Tibial nerve (tissue), 4 donors: Measurements from ENCODE around the gene AUTS2. TPM values are rescaled to one million over a fixed set of nuclear protein-coding genes. Genes with fewer than 3 reads are reported as not detected.

Source experiments
- DNase-seq, 2 donors: peaks; one replicate each; pipeline ENCODE4 v3.0.0-alpha.2; 2019; ENCODE audit warnings: low spot score in 2 of 2
- H3K27ac ChIP-seq, 4 donors: fragments of 200-600 bp; sonication (generic) in 3 of 4; one replicate each; pipeline ENCODE4 v1.5.1; 2017 to 2019; ENCODE audit warnings: mild to moderate bottlenecking in 1 of 4
- H3K27me3 ChIP-seq, 2 donors: fragments of 200-600 bp; sonication (generic) in 1 of 2; one replicate each; pipeline versions ENCODE4 v1.5.1 to v1.6.0; 2017 to 2019
- H3K36me3 ChIP-seq, 3 donors: fragments of 200-600 bp; sonication (generic); one replicate each; pipeline ENCODE4 v1.5.1; 2018 to 2019
- H3K4me1 ChIP-seq, 4 donors: fragments of 200-600 bp; sonication (generic) in 3 of 4; one replicate each; pipeline ENCODE4 v1.5.1; 2017 to 2019
- H3K4me3 ChIP-seq, 4 donors: fragments of 200-600 bp; sonication (generic) in 3 of 4; one replicate each; pipeline ENCODE4 v1.5.1; 2017 to 2019; ENCODE audit warnings: mild to moderate bottlenecking in 1 of 4, moderate library complexity in 1 of 4
- H3K9me3 ChIP-seq, 4 donors: fragments of 200-600 bp; sonication (generic) in 3 of 4; one replicate each; pipeline ENCODE4 v1.5.1; 2017 to 2019
- CTCF ChIP-seq, 5 experiments: fragments of 200-600 bp in 3 of 5; fragments of 450-650 bp in 2 of 5; sonication (generic) in 3 of 5; IDR thresholded peaks; one replicate each; pipeline ENCODE4 v1.5.1; 2016 to 2019; ENCODE audit warnings: antibody characterized with exemption in 5 of 5, mild to moderate bottlenecking in 3 of 5, moderate library complexity in 2 of 5
- EP300 ChIP-seq, 2 donors: sonication (generic); formaldehyde crosslinking; IDR thresholded peaks; one replicate each; pipeline ENCODE4 v1.6.1; 2017; ENCODE audit warnings: antibody characterized with exemption in 2 of 2, mild to moderate bottlenecking in 1 of 2
- POLR2A ChIP-seq, 2 donors: fragments of 450-650 bp; IDR thresholded peaks; one replicate each; pipeline ENCODE4 v1.6.1; 2017; ENCODE audit warnings: antibody characterized with exemption in 2 of 2, mild to moderate bottlenecking in 2 of 2, moderate library complexity in 2 of 2
- WGBS, 2 donors: methylation state at CpG; one replicate each; pipeline ENCODE4 v1.1.5; 2018; 5-methylcytosine and 5-hydroxymethylcytosine counted together
- total RNA-seq, 4 donors: library from RNA; depleted of rRNA; stranded (reverse); fragments of >200 nt; gene quantifications; one replicate each; pipeline ENCODE4 v1.1.0, GENCODE V29; 2016

Gene AUTS2
- total RNA-seq, 4 donors from 2014 or later: 56.6 to 87.9 (median 71.6) TPM

DNA sequence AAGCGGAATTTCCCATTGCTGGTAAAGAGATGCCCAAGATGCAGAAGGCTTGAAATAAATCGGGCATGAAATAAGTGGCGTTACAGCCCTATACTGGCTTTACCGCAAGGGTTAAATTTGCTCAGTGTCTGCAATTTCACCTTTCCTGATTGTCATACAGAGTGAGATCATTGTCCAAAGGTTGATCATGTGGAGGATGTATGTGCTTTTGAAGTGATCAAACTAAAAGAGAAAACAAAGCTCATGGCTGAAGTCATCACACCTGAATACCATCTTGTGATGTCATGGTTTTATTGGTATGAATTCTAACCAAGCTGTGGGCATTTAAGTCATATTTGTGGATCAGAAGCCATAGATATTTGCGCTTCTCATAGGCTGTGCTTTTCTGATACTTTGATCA, 635.5 kb downstream of the AUTS2 start:
- H3K36me3 ChIP-seq: no peaks in the 10 kb centered on the region
- no peaks in the 10 kb centered on the region for H3K27me3 ChIP-seq
- no peak for TF ChIP-seq CTCF (IDR thresholded peaks at IDR 0.05)
- TF ChIP-seq POLR2A (IDR thresholded peaks at IDR 0.05): no peak
- TF ChIP-seq EP300 (IDR thresholded peaks at IDR 0.05): no peak
- WGBS, 2 donors: 97 to 99% methylated on average over 5 of the region's 5 CpGs
- no peak overlapping the region for H3K4me3 ChIP-seq
- peaks cover 0 to 14% (median 0%) of the 10 kb centered on the region in 4 donors for H3K4me1 ChIP-seq
- H3K27ac ChIP-seq: no peak overlapping the region
- no peak for DNase-seq
- peaks cover 0 to 20% (median 6%) of the 10 kb centered on the region in 4 donors for H3K9me3 ChIP-seq

DNA sequence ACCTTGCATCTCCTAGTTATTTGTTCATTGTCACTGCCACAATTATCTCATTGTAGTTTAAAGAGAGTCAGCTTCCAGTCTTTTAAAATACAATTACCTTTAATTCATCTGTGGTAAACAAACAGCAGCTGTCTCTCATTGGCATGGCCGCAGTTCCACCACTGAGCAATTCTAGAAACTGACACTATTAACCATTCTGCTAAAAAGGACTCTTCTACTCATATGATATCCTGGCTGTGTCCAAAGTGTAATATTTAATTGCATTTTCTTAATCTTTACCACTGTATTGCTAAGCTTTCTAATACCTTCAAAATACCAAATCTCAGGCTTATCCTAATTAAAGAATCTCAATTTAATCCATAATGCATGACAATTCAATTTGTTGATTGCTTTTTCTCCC, 639.0 kb downstream of the AUTS2 start:
- TF ChIP-seq EP300 (IDR thresholded peaks at IDR 0.05): no peak
- no peak for TF ChIP-seq POLR2A (IDR thresholded peaks at IDR 0.05)
- no peak for TF ChIP-seq CTCF (IDR thresholded peaks at IDR 0.05)
- 61 to 87% methylated on average over 1 of the region's 1 CpG for WGBS, 2 donors

DNA sequence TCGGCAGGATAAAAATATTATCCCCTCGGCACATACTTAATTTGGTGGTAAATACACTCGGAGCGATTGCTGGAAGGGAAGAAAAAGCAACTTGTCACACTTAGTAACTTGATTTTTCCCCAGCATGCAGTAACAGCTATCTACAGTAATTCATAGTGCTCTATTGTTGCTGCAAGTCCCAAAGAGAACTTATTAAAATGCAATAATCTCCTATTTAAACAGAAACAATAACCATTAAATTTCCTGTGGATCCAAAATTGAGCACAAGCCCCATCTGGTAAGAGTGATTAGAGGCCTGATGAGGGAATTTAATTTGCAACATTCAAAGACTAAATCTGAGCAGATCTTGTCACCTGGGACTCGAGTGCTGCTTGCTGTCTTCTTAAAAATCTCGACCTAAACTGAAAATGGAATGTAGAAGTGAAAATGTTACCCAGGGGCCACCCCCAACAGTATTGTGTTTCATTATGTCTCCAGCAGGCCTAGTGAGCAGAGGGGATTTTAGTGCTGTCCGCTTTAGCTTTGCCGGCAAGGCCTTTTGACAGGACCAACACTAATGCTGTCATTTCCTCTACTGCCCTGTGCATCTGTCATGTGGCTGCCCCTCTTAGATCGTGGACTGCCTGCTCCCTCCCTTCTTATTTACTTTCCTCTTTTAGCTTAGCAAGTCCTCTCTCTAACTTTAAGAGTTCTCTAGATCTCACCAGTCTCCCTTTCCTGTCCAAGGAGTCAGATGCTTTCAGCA, 639.7 kb downstream of the AUTS2 start:
- no peaks in the 10 kb centered on the region for H3K9me3 ChIP-seq
- no peak for DNase-seq
- WGBS, 2 donors: 37 to 44% methylated on average over 9 of the region's 9 CpGs
- H3K4me1 ChIP-seq: peaks cover 0 to 33% (median 0%) of the 10 kb centered on the region in 4 donors
- H3K36me3 ChIP-seq: no peaks in the 10 kb centered on the region
- H3K27ac ChIP-seq: no peak overlapping the region
- H3K27me3 ChIP-seq: no peaks in the 10 kb centered on the region
- no peak for TF ChIP-seq EP300 (IDR thresholded peaks at IDR 0.05)
- no peak for TF ChIP-seq CTCF (IDR thresholded peaks at IDR 0.05)
- TF ChIP-seq POLR2A (IDR thresholded peaks at IDR 0.05): no peak
- no peak overlapping the region for H3K4me3 ChIP-seq

More for the DNA sequence above, 639.0 kb downstream of the AUTS2 start:
- peaks cover 0 to 25% (median 0%) of the 10 kb centered on the region in 4 donors for H3K4me1 ChIP-seq
- no peaks in the 10 kb centered on the region for H3K27me3 ChIP-seq
- no peak for DNase-seq
- no peak overlapping the region for H3K4me3 ChIP-seq
- no peak overlapping the region for H3K27ac ChIP-seq
- H3K9me3 ChIP-seq: no peaks in the 10 kb centered on the region
- H3K36me3 ChIP-seq: no peaks in the 10 kb centered on the region

DNA sequence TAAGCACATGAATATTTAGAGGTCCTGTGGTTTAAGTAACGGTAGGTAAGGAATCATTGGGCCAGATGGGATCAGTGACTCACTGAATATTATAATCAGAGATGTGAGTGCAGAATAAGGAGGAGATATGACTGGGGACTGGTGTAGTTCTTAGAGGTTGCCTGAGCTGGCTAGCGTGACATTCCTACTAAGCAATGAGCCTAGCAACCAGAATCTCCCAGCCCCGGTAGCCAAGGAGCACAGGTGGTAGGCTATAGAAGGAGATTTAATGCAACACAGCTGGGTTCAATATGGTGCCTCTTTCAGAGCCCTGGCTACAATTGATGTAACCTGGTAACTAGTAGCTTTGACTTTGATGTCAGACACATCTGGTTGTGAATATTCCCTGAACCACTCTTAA, 641.6 kb downstream of the AUTS2 start:
- Histone ChIP-seq H3K4me3 (no peak overlapping the region), H3K27me3 (no peaks in the 10 kb centered on the region)
- WGBS, 2 donors: 98% methylated on average over 3 of the region's 3 CpGs

More for the DNA sequence above, 641.6 kb downstream of the AUTS2 start:
- DNase-seq: no peak
- TF ChIP-seq CTCF (IDR thresholded peaks at IDR 0.05): no peak
- H3K4me1 ChIP-seq: peaks cover 0 to 33% (median 0%) of the 10 kb centered on the region in 4 donors
- H3K9me3 ChIP-seq: no peaks in the 10 kb centered on the region
- H3K27ac ChIP-seq: no peak overlapping the region
- no peaks in the 10 kb centered on the region for H3K36me3 ChIP-seq
